Large intestine (tissue), 3 donors: Measurements from ENCODE around the gene TPCN2. TPM values are rescaled to one million over a fixed set of nuclear protein-coding genes. Genes with fewer than 3 reads are reported as not detected.

Experiments
- DNase-seq, 2 donors: peaks; one replicate each; pipeline versions ENCODE4 v3.0.0 to v3.0.0-alpha.2; 2013
- H3K27ac ChIP-seq: one replicate; pipeline ENCODE4 v1.5.1; 2013; ENCODE audit warnings: low read length
- H3K27me3 ChIP-seq: 2 replicates; pipeline ENCODE4 v1.6.1; 2013; ENCODE audit warnings: low read length; ENCODE audit not compliant: control insufficient read depth, insufficient read depth
- H3K36me3 ChIP-seq: 2 replicates; pipeline ENCODE4 v1.6.1; 2013; ENCODE audit warnings: low read length; ENCODE audit not compliant: control insufficient read depth, insufficient read depth
- H3K4me1 ChIP-seq: one replicate; pipeline ENCODE4 v1.6.1; 2013; ENCODE audit warnings: low read length; ENCODE audit not compliant: control insufficient read depth, insufficient read depth
- H3K4me3 ChIP-seq: one replicate; pipeline ENCODE4 v1.5.1; 2013; ENCODE audit warnings: low read length
- H3K9me3 ChIP-seq: one replicate; pipeline ENCODE4 v1.6.1; 2013; ENCODE audit warnings: mild to moderate bottlenecking, low read depth, low read length, moderate library complexity; ENCODE audit not compliant: control insufficient read depth
- WGBS: methylation state at CpG from one replicate; pipeline ENCODE4 v1.1.5; 2013; ENCODE audit warnings: low lambda C conversion rate; ENCODE audit not compliant: insufficient coverage; 5-methylcytosine and 5-hydroxymethylcytosine counted together
- polyA plus RNA-seq: library from polyadenylated mRNA; unstranded; fragments of 120-200 nt; gene quantifications from one replicate; pipeline ENCODE4 v1.2.1, GENCODE V29; 2013

Gene TPCN2
- polyA plus RNA-seq, 1 donor = 31.0 TPM

DNA sequence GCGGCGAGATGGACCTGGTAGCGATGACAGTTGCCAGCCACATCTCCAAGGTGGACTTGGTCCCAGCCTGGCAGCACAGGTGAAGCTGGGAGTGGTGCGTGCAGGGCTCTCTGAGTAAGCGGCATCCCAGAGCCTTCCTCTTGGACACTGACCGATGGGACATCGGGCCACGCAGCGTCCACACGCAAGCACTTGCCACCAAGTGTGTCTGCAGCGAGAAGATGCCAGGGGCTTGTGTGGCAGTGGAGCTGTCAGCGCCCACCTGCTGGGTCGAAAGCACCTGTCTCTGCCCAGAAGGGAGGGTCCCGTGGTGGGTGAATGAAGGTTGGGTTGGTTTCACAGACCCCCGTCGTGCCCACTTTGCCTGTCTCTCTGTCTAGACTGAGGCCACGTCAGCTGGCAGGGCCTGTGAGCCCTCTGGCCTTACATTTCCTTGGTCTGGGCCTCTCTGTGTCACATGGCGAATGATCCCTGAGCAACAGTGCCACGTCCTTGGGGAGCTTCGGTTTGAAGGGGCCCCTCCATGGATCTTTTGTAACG, 56.2 kb downstream of the TPCN2 start:
- no peaks in the 10 kb centered on the region for H3K27me3 ChIP-seq
- no peaks in the 10 kb centered on the region for H3K9me3 ChIP-seq
- DNase-seq = no peak
- no peak overlapping the region for H3K4me3 ChIP-seq
- no peak overlapping the region for H3K27ac ChIP-seq
- no peaks in the 10 kb centered on the region for H3K4me1 ChIP-seq
- no peaks in the 10 kb centered on the region for H3K36me3 ChIP-seq
- no CpG with 5 or more reads among the region's 21 CpGs for WGBS

DNA sequence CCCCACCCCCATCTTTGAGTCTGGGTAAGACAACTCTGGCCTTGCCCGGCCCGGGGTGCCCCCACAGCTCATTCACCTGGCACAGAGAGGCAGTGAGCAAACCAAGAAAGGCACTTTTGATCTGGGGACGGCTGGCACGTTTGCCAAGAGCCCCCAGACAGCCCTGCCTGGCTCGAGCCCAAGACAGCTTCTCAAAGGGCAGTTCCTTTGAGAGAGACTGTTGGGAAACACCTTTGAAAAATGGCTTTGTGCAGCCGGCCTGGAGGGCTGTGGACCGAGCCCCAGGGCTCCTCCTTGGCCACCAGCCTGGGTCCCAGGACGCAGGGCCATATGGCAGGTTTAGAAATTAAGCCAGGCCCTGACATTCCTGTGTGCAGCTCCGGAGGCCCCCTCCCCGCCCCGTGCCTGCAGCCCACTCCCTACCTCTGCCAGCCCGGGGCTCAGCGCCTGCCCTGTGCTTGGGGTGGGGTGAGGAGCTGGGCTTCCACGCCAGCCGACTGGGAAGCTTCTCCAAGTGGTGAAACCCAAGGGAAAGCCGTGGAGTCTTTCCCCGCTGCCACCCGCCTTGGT, 56.8 kb downstream of the TPCN2 start:
- peaks cover 4% of the 10 kb centered on the region for H3K9me3 ChIP-seq
- no peaks in the 10 kb centered on the region for H3K36me3 ChIP-seq
- H3K4me3 ChIP-seq = no peak overlapping the region
- no peak overlapping the region for H3K27ac ChIP-seq
- H3K4me1 ChIP-seq = no peaks in the 10 kb centered on the region
- no CpG with 5 or more reads among the region's 18 CpGs for WGBS
- no peak for DNase-seq
- no peaks in the 10 kb centered on the region for H3K27me3 ChIP-seq

DNA sequence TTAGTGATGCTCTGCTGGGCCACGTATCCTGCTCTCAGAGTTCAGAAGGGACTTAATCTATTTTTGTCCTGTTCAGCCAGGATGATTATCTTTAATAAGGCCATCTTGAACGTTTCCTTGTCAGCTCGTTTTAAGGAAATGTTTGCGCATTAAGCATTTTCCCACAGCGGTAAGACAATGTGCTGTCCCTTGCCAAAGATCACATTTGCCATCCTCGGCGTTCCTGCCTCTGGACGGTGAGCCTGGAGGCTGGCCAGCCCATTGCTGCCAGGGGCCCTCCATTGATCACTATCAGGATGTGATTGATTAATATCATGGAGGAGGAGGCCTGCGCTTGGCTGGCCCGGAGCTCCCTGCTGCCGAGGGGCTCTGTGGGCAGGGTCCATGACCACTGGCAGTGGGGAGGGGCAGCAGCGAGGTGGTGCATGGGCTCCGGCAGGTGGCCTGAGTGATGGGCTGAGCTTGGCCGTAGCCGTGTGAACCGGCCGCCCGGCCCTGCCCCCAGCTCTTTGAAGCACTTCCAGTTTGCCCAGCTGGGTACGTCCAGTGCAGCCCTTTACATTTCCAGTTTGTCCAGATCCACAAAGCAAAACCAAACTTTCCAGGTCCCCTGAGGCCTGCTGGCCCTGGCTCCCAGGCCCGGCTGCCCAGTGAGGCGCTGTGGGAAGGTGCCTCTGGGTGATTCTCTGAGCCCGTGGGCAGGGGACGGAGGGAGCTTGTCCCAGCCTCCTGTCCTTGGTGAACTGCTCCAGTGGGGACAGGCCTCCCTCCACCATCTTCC, 57.5 kb downstream of the TPCN2 start:
- H3K4me3 ChIP-seq = no peak overlapping the region
- 90% methylated on average over 2 of the region's 23 CpGs for WGBS
- no peaks in the 10 kb centered on the region for H3K36me3 ChIP-seq
- H3K4me1 ChIP-seq = no peaks in the 10 kb centered on the region
- no peak overlapping the region for H3K27ac ChIP-seq
- no peaks in the 10 kb centered on the region for H3K27me3 ChIP-seq
- DNase-seq = no peak
- H3K9me3 ChIP-seq = peaks cover 7% of the 10 kb centered on the region

- Histone ChIP-seq H3K4me3 (no peak overlapping the region), H3K27me3 (no peaks in the 10 kb centered on the region), H3K4me1 (no peaks in the 10 kb centered on the region), H3K36me3 (no peaks in the 10 kb centered on the region), H3K9me3 (peaks cover 7% of the 10 kb centered on the region), H3K27ac (no peak overlapping the region)
- no peak for DNase-seq
These were observed 58.7 kb downstream of the TPCN2 start for GRCh38 chr11:69107413-69107812.

DNA sequence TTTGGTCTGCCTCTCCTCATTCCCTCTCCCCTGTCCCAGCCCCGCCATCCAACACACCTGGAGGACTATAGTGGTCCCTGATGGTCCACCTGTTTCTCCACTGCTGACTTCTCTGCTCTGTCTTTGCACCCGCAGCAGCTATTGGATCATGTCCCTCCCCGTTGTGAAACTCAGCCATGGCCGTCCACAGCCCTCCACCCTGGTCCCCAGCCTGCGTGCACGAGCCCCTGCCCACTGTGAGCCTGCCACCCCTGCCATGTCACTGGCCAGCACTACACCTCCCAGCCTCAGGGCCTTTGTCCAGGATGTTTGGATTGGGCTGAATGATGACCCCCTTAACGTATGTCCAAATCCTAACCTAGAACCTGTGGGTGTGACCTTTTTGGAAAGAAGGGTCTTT, 59.3 kb downstream of the TPCN2 start:
- Histone ChIP-seq H3K4me1 (no peaks in the 10 kb centered on the region), H3K27ac (no peak overlapping the region), H3K36me3 (no peaks in the 10 kb centered on the region), H3K9me3 (peaks cover 7% of the 10 kb centered on the region), H3K4me3 (no peak overlapping the region), H3K27me3 (no peaks in the 10 kb centered on the region)
- WGBS = no CpG with 5 or more reads among the region's 7 CpGs
- DNase-seq = no peak

GRCh38 chr11:69108559-69108958, 59.8 kb downstream of the TPCN2 start:
- no peak overlapping the region for H3K4me3 ChIP-seq
- H3K27ac ChIP-seq = no peak overlapping the region
- H3K27me3 ChIP-seq = no peaks in the 10 kb centered on the region
- H3K4me1 ChIP-seq = no peaks in the 10 kb centered on the region
- peaks cover 7% of the 10 kb centered on the region for H3K9me3 ChIP-seq
- WGBS = no CpG with 5 or more reads among the region's 5 CpGs
- no peaks in the 10 kb centered on the region for H3K36me3 ChIP-seq
- DNase-seq = no peak

GRCh38 chr11:69109101-69109500, 60.4 kb downstream of the TPCN2 start:
- no peaks in the 10 kb centered on the region for H3K27me3 ChIP-seq
- H3K4me3 ChIP-seq = no peak overlapping the region
- no peaks in the 10 kb centered on the region for H3K4me1 ChIP-seq
- no peaks in the 10 kb centered on the region for H3K36me3 ChIP-seq
- WGBS = no CpG with 5 or more reads among the region's 2 CpGs
- H3K9me3 ChIP-seq = peaks cover 7% of the 10 kb centered on the region
- no peak for DNase-seq
- no peak overlapping the region for H3K27ac ChIP-seq

DNA sequence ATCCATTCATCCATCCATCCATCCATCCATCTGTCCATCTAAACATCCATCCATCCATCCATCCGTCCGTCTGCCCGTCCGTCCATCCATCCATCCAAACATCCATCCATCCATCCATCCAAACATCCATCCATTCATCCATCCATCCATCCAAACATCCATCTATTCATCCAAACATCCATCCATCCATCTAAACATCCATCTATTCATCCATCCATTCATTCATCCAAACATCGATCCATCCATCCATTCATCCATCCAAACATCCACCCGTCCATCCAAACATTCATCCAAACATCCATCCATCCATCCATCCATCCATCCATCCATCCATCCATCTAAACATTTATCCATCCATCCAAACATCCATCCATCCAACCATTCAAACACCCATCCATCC, 61.7 kb downstream of the TPCN2 start:
- Histone ChIP-seq H3K27me3 (no peaks in the 10 kb centered on the region), H3K9me3 (peaks cover 7% of the 10 kb centered on the region), H3K4me3 (no peak overlapping the region), H3K36me3 (no peaks in the 10 kb centered on the region), H3K4me1 (peaks cover 3% of the 10 kb centered on the region), H3K27ac (no peak overlapping the region)
- DNase-seq = no peak
- WGBS = 89% methylated on average over 6 of the region's 6 CpGs

DNA sequence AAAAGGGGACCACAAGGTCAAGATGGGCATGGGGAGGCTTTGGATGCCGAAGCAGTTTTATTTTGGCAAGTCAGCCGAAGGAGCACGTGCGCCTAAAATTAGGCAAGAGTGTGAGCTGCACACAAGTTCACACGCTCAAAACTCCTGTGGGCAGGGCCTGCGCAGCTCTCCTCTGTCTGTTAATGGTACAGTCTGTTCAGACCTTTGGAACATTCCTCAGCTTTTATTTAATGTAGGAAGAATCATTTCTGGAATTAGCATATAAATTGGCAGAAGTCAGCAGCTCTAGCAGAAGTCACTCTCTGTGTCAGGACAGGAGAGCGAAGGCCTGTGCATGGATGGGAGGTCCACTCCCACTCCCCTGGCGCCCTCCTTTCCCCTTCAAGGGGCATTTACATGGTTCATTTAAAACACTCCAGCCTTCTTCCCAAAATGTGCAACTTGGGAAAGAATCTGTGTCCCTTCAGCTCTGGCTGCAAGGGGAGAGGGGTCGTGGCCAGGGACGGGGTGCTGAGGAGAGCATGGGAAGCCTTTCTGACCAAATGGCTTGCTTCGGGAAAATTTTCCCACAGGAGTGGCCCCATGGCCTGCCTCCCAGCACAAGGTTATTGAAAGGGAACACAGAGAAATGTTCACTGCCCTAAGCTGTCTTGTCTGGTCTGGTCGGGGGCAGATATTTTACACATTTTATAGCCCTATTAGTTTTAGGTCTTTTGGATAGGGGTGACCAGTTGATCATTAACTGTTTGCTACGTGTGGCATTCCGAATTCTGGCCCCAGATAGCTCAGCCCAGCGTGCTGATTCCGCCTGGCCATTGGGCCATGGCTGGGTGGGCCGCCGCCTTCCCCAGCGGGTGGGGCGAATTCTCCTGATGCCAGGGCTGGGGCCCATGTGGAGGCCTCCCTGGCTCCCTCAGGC, 63.2 kb downstream of the TPCN2 start:
- Histone ChIP-seq H3K4me1 (peaks cover 5% of the 10 kb centered on the region), H3K27ac (no peak overlapping the region), H3K4me3 (no peak overlapping the region), H3K27me3 (no peaks in the 10 kb centered on the region), H3K9me3 (peaks cover 7% of the 10 kb centered on the region), H3K36me3 (no peaks in the 10 kb centered on the region)
- WGBS = 80% methylated on average over 1 of the region's 20 CpGs
- DNase-seq = no peak

GRCh38 chr11:69113226-69113625, 64.5 kb downstream of the TPCN2 start:
- Histone ChIP-seq H3K27ac (no peak overlapping the region), H3K4me1 (peaks cover 5% of the 10 kb centered on the region), H3K4me3 (no peak overlapping the region), H3K27me3 (no peaks in the 10 kb centered on the region), H3K9me3 (peaks cover 7% of the 10 kb centered on the region), H3K36me3 (no peaks in the 10 kb centered on the region)
- 80% methylated on average over 1 of the region's 10 CpGs for WGBS
- DNase-seq = no peak
